Retinal pigment epithelial cell (primary cell): Measurements from ENCODE around the gene SLC38A10.

Experiments used
- DNase-seq: peaks from one replicate; pipeline ENCODE4 v3.0.0-alpha.2; 2010; ENCODE audit warnings: low read depth
- H3K4me3 ChIP-seq: 2 replicates; pipeline ENCODE4 v1.5.1; 2011; ENCODE audit warnings: mild to moderate bottlenecking, low read length, control low read depth, moderate library complexity
- CTCF ChIP-seq: conservative IDR thresholded peaks from 2 replicates; pipeline ENCODE4 v1.5.1; 2011; ENCODE audit warnings: low read depth, low read length, control low read depth, inconsistent platforms

Gene SLC38A10

GRCh38 chr17:81338274-81339190, 43.4 kb upstream of the SLC38A10 start:
- H3K4me3 ChIP-seq: no peak overlapping the region
- DNase-seq: no peak
- TF ChIP-seq CTCF: no peak

DNA sequence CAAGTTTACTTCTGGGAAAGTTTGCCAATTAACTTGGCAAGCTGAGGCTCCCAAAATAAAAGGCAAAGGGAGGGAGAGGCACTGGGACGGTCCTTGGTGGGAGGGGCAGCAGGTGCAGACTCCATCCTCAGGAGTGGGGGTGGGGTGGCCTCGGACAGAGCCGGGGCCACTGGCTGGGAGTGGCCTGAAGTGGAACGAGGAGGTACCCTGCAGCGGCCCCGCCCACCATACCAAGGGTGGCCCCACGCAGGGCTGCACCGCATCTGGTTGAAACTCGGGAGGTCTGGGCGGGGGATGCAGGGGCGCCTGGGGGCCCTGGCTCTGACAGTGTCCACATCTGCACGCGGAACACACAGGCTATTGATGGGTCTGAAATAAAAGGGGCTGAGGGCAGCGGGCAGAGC, 42.4 kb upstream of the SLC38A10 start:
- DNase-seq: no peak
- no peak overlapping the region for H3K4me3 ChIP-seq
- no peak for TF ChIP-seq CTCF

DNA sequence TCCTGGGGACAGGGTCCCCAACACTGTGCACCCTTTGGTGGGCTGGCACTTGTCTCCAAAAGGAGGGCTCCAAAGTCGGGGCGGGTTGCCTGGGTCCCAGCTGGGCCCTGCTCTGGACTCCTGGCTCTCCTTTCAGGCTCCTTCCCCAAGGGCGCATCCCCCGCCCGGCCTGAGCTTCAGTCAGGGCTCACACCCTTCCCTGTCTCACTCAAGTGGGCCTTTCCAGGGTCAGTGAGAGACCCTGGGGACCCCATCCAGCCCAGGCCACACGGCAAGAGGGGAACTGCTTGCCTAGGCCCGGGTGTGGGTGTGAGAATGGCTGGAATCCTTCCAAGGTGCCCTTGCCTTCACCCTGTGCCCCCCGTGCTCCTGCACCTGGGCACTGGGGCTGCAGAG, 41.8 kb upstream of the SLC38A10 start:
- H3K4me3 ChIP-seq: no peak overlapping the region
- DNase-seq: no peak
- TF ChIP-seq CTCF: no peak

DNA sequence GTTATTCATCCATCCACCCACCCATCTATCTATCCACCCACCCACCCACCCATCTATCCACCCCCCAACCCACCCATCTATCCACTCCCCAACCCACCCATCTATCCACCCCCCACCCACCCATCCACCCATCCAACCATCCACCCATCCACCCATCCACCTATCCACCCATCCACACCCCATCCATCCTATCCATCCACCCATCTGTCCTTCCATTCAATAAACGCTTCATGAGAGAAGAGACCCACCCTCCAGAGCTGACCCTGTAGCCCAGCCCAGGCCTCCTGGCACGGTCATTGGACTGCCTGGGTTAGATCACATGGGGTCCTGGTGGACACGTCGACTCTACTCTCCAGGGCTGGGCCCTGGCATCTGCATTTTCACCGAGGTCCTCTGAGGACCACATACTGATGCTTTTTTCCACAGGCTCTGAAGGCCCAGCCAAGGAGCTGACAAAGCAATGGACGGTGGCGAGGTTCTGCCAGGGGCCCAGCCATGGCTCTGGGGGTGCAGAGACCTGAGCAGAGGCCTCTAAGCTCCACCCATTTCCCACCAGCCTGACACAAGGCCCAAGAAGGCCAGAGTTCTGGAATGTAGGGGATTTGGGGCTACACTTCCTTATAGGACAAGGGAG, 41.3 kb upstream of the SLC38A10 start:
- no peak for TF ChIP-seq CTCF
- no peak overlapping the region for H3K4me3 ChIP-seq
- DNase-seq: no peak

GRCh38 chr17:81335773-81336157, 40.7 kb upstream of the SLC38A10 start:
- DNase-seq: no peak
- no peak for TF ChIP-seq CTCF
- H3K4me3 ChIP-seq: no peak overlapping the region

GRCh38 chr17:81334987-81335772, 40.1 kb upstream of the SLC38A10 start:
- H3K4me3 ChIP-seq: no peak overlapping the region
- DNase-seq: no peak
- TF ChIP-seq CTCF: no peak
